NCI-H446 (cell line): ENCODE results near the gene TMEM94.

ENCODE experiments used
- DNase-seq, 2 experiments: peaks; one replicate each; lab custom pipeline; 2025; lab: John Stamatoyannopoulos, UW

TMEM94 gene

DNA sequence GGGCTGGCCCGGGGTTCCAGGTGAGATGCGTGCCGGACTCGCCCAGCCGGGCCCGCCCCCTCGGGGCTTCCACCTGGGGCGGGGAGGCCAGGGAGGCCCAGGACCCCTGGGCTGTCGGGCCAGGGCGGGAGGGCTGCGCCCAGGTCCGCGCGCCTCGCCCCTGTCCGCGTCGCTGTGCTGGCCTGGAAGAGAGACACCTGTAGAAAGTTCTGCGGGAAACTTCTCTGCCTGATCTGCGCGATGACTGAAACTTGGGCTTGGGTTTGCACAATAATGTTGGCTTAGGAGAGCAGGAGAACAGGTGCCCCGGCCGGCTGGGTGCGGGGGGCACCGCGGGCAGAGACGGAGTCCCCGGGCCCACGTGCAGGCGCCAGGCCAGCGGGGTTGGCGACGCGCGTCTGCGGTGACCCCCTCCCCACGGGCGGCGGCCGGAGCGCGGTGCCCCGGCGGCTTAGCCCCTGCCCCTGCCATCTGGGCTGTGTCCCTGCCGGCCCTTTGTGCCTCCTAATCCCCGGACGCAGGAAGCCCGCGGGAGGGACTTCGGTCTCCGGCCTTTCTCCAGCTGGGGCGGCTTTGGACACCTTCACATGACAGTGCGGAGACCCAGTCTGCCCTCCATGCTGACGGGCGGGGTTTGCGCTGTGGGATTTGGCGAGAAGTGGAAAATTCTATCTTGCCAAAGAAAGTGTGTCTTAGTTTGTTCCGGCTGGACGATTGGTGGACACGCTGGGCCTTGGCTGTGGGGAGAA lies 69.5 kb downstream of the TMEM94 start:
- no peak for DNase-seq

DNA sequence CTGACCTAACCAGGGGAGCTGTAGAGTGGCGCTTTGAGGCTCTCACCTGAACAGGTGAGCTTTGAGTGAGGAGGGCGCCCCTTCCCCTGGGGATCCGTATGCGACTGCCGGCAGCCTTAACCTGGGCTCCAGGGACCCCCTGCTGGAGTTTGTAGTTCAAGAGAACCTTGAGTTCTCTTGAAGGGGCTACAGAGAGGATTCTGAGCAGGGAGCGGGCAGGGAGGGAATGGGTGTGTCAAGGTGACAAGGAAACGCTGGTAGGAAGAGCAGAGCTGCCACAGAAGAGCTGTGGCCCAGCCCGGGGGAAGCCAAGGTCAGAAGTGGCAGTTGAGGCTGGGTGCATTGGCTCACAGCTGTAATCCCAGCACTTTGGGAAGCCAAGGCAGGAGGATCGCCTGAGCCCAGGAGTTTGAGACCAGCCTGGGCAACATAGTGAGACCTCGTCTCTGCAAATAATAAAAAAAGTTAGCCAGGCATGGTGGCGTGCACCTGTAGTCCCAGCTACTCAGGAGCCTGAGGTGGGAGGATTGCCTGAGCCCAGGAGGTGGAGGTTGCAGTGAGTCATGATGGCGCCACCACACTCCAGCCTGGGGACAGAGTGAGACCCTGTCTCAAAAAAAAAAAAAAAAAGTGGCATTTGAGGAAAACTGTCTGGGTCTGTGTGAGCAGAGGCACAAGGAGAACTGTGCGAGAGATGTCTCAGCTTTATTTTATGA lies 70.3 kb downstream of the TMEM94 start:
- no peak for DNase-seq

DNA sequence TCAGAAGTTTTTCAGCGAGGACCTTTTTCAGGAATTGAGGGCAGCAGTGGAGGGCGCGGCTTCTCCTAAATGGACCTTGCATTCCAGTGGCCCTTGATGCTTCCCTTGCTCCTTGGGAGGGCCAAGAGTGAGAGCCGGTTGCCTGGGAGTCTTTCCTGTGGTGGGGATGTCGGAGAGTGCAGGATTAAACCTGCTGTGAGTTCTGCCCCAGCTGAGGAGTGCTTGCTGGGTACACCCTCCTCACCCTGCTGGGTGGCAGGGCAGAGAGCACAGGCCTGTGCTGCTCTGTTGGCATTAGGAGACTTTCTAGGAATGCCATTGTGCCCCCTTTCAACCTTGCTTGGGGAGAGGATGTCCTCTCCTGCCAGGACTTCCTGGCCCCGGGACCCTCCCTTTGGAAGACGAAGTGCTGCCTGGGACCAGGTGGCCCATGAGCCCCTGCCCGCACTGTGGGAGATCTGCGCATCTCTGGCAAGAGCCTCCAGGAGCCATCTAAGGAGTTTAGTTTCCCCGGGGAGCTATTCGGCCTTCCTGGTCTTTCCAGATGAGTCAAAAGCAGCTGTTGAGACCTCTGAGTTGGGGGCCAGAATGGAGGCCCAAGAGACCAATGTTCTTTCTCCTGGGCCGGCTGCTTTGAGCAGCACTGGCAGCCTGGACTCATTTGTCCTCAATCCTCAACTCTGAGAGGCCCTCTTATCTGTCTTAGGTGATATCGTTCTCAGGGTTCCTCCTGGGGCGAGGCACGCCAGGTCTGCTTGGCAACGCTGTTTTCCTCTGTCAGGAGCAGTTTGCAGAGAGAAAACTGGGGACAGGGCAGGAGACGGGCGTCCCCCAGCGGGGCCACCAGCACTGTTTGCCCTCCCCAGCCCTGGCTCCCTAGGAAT lies 74.6 kb downstream of the TMEM94 start:
- DNase-seq, result no peak

DNA sequence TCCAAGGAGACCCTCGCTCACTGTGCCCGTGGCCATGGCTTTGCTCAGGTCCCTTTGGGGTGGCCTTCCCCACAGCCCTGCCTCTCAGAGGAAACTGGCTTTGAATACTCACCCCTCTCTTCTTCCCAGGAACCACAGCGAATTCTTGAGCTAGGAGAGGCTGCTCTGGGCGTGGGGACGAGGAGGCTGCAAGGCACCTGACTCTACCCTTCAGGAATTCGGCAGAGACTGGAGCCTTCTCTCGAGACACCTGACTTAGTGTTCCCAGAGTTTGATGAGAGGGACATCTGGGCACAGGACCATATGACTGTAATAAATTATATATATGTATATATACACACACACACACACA lies 75.3 kb downstream of the TMEM94 start:
- DNase-seq, result no peak

DNA sequence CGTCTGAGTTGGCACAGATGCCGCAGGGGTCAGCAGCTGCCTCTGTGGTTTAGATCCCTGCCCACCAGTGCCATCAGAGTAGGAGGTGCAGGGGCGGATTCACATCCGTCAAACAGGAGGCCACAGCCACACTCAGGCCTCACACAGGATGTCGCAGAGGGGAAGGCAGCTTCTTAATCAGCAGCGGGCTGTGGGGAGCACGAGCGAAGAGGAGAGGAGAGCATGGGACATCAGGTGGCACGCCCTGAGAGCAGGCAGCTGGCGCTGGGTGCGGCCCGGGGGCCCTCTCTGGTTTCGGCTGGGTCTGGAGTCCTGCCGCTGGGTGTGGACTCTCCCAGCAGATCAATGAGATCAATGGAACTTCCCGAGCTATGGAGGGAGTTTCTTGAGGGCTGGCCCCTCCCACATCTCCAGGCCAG lies 78.7 kb downstream of the TMEM94 start:
- DNase-seq, result no peak

DNA sequence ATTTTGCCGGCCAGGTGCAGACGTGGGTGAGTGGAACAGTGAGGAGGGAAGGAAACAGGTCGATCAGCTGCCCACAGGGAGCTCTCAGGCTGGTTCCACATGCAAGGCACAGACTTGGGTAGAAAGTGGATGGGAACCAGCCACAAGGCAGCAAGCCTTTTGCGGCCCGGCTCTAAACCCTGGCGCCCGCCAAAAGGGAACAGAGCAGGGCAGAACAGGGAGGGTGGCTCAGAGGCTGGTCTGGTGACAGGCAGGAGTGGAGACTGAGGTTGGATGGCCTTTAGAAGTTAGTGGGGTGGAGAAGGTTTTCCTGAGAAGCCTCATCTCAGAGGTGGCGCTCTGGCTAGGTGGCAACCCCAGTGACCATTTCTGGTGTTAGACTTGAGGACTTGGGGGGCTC lies 79.4 kb downstream of the TMEM94 start:
- no peak for DNase-seq

DNA sequence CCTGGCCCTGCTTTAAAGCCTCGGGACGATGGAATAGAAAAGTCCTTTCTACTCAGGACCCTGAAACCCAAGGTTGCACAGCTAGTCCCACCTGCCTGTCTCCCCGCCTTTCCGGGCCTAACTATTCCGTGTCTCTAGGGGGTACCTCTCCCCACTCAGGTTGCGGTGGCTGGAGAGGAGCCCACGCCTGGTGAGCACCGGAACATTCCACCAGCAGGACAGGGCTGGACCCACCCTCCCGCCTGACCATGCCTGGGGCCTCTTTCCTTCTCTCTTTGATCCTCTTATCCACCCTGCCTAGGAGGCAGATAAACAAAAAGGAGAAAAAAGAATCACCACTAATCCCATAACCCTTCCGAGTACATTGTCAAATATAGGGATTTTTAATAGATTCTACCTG lies 79.9 kb downstream of the TMEM94 start:
- no peak for DNase-seq

DNA sequence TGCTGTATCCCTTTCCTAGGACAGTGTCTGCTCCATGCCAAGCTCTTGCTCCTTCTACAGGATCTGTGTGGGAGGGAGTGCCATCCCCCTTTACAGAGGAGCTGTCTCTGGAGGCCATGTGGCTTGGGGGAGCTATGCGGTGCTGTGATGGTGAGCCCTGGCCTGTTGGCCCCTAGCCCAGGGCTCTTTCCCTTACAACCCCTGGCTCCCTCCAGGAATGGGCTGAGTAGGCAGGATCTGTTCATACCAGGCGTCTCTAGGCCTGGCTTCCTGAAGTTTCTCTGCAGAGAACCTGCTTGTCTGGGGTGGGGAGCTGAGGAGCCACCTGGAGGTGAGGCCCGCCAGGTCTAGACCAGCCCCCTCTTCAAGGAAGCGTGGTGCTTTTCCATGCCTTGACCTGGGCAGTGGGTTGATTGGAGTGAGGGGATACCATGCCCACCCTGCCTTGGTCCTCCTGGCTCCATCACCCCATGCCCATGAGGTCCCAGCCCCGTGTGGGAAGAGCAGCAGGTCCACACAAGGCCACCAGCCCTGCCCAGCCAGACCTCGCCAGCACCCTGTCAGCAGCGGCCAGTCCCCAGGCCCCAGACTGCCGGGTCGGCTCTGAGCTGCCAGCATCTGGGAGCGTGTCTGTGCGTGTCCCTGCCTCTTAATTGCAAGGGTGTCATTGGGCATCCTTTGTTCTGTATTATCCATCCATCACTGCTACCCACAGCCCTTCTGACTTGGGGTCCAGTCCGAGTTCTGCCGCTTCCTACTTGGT lies 83.7 kb downstream of the TMEM94 start:
- DNase-seq, result no peak

DNA sequence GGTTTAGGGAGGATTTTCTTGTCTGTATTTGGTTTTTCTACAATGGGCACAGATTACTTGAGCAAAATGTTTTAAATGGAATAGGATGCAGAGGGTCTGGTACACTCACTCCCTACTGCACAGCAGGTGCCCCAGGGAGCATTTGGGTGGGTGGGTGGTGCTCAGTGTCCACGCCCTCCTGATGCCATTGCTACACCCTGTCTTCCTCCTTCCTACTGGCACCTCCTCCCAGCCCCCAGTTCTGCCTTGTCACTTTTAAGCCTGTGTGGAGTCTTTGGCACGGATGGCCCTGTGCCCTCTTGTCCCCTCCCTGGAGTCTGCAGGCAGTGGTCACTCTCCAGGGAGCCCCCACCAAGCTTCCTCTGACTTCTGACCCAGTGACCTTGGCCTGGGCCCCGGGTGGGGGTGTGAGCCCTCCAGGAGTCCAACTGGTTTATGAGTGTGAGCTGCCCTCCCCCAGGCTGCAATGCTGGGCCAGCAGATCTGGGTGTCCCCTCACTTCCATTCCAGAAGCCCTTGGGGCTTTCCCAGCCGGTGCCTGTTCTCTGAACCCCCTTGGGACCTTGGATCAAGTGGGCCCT lies 84.6 kb downstream of the TMEM94 start:
- DNase-seq, result no peak

DNA sequence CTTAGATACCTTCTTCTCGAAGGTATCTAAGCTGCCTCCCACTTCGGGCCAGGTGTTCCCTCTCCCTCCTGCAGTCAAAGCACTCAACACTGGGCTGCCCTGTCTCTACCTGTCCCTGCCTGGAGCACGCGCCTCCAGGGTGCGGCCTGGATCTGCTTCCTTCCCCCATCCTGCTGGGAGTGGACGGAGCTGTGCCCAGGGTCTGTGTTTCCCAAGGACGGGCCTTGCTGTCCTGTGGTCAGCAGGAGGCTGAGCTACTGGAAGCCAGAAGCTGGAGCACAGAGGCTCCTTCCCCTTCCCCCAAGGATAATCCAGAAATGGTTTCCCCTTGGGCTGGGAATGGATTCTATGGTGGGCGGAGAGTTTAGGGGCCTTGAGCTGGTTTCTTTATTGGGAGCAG lies 85.8 kb downstream of the TMEM94 start:
- no peak for DNase-seq

DNA sequence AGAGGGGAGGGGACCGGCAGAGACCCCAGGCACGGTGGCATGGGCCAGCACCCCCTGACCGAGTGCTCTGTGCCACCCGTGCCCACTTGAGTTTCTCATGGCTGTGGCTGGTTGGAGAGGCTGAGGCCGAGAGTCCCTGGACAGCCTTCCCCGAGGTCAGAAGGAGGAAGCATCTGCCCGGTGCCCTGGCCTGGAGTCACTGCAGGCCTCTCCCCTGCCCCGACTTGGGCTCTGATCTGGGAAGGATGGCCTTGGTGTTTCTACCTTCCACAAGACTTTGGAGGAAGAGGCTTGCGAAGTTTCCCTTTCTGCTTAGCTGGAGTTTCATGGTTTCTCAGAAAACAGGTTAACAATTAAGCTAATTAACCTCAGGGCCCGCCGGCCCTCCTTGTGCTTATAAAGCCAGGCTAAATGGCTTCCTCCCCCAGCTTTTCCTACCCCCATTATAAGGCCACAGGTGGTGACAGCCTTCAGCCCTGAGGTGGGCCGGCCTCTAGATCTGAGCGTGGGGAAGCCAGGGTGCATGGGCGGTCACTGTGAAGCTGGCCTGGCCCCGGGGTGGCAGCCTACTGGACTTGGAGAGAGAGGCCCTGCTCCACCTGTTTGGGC lies 86.4 kb downstream of the TMEM94 start:
- DNase-seq, result no peak

DNA sequence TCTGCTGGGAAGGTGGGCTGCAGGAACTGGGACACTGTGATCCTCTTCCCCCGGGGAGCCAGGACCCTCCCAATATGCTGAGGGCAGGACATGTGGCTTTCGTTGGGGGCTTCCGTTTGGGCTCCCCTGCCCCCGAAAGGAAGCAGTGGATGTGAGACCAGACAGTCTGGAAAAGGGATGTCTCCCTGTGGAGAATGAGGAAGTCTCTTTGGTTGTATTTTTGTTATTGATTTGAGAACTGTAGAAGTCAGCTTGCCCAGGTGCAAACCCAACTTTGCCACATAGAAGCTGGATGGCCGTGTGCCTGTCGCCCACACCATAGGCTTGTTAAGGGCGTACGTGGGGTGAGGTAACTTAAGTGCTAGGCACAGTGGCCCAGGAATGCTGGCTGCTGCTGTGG lies 87.8 kb downstream of the TMEM94 start:
- DNase-seq, result no peak

DNA sequence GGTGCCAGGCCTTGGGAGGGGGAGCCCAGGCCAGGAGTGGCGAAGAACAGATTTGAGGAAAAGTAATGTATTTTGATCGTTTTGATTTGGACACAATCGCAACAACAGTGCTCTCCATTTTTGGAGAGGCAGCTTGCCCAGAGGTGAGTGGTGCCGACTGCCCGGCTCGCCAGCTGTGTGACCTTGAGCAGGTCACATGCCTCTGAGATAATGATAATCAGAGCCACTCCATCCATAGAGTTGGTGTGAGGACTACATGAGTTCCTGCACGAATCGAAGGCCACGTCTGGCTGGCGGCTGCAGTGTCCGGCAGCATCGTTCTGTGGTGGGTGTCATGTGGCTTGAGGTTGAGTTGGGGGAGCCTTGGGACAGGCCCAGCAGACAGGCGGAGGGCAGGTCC lies 89.7 kb downstream of the TMEM94 start:
- DNase-seq, result no peak

DNA sequence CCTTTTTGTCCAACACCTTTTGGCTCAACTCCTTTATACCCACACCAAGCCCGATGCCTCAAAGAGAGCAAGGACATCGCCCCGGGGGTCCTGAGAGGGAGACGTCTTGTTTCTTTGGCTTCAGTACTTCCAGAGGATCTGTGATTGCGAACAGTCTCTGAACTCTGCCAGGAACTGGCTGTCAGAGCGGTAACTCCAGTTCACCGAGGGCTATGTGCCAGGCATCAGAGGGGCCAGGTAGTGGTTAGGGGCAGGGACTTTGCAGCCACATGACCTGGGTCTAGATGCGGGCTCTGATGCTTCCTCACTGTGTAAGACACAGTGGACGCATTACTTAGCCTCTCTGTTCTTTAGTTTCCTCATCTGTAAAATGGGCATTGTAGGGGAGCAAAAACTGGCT lies 90.7 kb downstream of the TMEM94 start:
- no peak for DNase-seq

DNA sequence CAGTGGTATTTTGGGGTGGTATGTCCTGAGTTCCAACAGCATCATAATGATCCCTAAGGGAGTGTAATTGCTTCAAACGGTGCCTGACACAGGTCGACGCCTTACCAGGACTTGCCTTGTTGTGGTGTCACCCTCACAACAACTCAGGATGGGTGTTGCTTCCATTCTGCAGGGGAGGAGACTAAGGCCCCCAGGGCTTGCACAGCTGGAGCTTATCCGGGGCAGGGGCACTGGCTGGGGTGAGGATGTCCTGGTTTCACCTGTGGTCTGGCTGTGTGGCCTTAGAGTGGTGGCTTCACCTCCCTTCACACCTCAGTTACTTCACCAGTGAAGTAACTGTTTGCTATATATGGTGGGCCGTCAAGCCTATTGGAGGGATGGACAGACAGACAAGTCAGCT lies 92.4 kb downstream of the TMEM94 start:
- DNase-seq, result no peak
